Activated CD8-positive, alpha-beta memory T cell treated with anti-CD3 and anti-CD28 coated beads, Interleukin-2, amount 10 ng/mL, durations not matched to agents 7 days and 5 days (primary cell): ENCODE measurements around the gene NQO2. TPM values are rescaled to one million over a fixed set of nuclear protein-coding genes. Genes with fewer than 3 reads are reported as not detected.
"Not testable (repeated sequence)": the region's sequence is repeated elsewhere in the genome, so short reads cannot be mapped to it uniquely, and the experiment has no call there.

ENCODE experiments used
- ATAC-seq: fragments of 150-1000 bp; cut with Tn5 transposase; one replicate; pipeline ENCODE4 v1.10.0; 2021; ENCODE audit warnings: moderate library complexity
- CTCF ChIA-PET: fragments of 350-600 bp; sonication (Branson Sonifier 250); formaldehyde crosslinking; loops from one replicate; lab custom pipeline; 2021; ENCODE audit warnings: antibody characterized with exemption; lab: Charles Lee
- DNase-seq: peaks from one replicate; pipeline ENCODE4 v3.0.0-alpha.2; 2020
- H3K27ac Mint-ChIP-seq: one replicate; pipeline ENCODE4 v1.8.0; 2021; ENCODE audit warnings: mild to moderate bottlenecking, mixed read lengths
- H3K27me3 Mint-ChIP-seq: one replicate; pipeline ENCODE4 v1.8.0; 2021; ENCODE audit warnings: mixed read lengths
- H3K36me3 Mint-ChIP-seq: one replicate; pipeline ENCODE4 v1.8.0; 2021; ENCODE audit warnings: mild to moderate bottlenecking, mixed read lengths
- H3K4me1 Mint-ChIP-seq: one replicate; pipeline ENCODE4 v1.8.0; 2021; ENCODE audit warnings: mixed read lengths
- H3K4me3 Mint-ChIP-seq: one replicate; pipeline ENCODE4 v1.8.0; 2021; ENCODE audit warnings: mild to moderate bottlenecking, moderate library complexity, mixed read lengths
- H3K9me3 Mint-ChIP-seq: one replicate; pipeline ENCODE4 v1.8.0; 2022; ENCODE audit warnings: low read depth, mixed read lengths
- total RNA-seq, 2 experiments: library from RNA; stranded (reverse); gene quantifications; one replicate each; pipeline ENCODE4 v1.2.3, GENCODE V29; 2021

Gene NQO2
- total RNA-seq, 2 experiments from 2014 or later: 11.9 to 14.5 TPM

GRCh38 chr6:2962004-2962403 is 37.7 kb upstream of the NQO2 start:
- Mint-ChIP-seq H3K9me3 (no peaks in the 10 kb centered on the region), H3K4me3 (no peak overlapping the region), H3K27ac (no peak overlapping the region), H3K27me3 (no peaks in the 10 kb centered on the region), H3K4me1 (no peaks in the 10 kb centered on the region), H3K36me3 (peaks cover 2% of the 10 kb centered on the region)
- ATAC-seq: no peak
- no peak for DNase-seq
- CTCF ChIA-PET: interaction anchor here (2.0 kb wide), 1 partner anchor 10 kb away, joined by 7 read pairs; no protein-coding TSS in a partner anchor

- peaks cover 2% of the 10 kb centered on the region for H3K36me3 Mint-ChIP-seq
- H3K27me3 Mint-ChIP-seq: no peaks in the 10 kb centered on the region
- DNase-seq (no peak), ATAC-seq (no peak)
- H3K9me3 Mint-ChIP-seq: no peaks in the 10 kb centered on the region
- H3K4me1 Mint-ChIP-seq: peaks cover 4% of the 10 kb centered on the region
- H3K27ac Mint-ChIP-seq: no peak overlapping the region
- CTCF ChIA-PET: interaction anchor here (0.9 to 2.0 kb wide), 2 partner anchors 9 to 11 kb away, joined by 3 to 7 read pairs; no protein-coding TSS in a partner anchor
- H3K4me3 Mint-ChIP-seq: no peak overlapping the region
These were observed 37.1 kb upstream of the NQO2 start for GRCh38 chr6:2962636-2963035.

- no peaks in the 10 kb centered on the region for H3K9me3 Mint-ChIP-seq
- no peak for ATAC-seq
- peaks cover 2% of the 10 kb centered on the region for H3K36me3 Mint-ChIP-seq
- no peak overlapping the region for H3K4me3 Mint-ChIP-seq
- CTCF ChIA-PET: interaction anchor here (0.9 to 2.0 kb wide), 2 partner anchors 10 to 12 kb away, joined by 3 to 7 read pairs; no protein-coding TSS in a partner anchor
- H3K4me1 Mint-ChIP-seq: peaks cover 10% of the 10 kb centered on the region
- no peak overlapping the region for H3K27ac Mint-ChIP-seq
- no peak for DNase-seq
- H3K27me3 Mint-ChIP-seq: no peaks in the 10 kb centered on the region
These were observed 35.9 kb upstream of the NQO2 start for GRCh38 chr6:2963756-2964155.

GRCh38 chr6:2964793-2965505 is 34.7 kb upstream of the NQO2 start:
- no peaks in the 10 kb centered on the region for H3K27me3 Mint-ChIP-seq
- no peak for DNase-seq
- CTCF ChIA-PET: interaction anchor here (1.3 to 2.4 kb wide), 4 partner anchors 10 to 25 kb away, joined by 3 to 11 read pairs (median 6); no protein-coding TSS in a partner anchor
- no peak overlapping the region for H3K4me3 Mint-ChIP-seq
- peaks cover 2% of the 10 kb centered on the region for H3K36me3 Mint-ChIP-seq
- H3K9me3 Mint-ChIP-seq: no peaks in the 10 kb centered on the region
- peaks cover 16% of the 10 kb centered on the region for H3K4me1 Mint-ChIP-seq
- no peak for ATAC-seq
- no peak overlapping the region for H3K27ac Mint-ChIP-seq

GRCh38 chr6:2966347-2966746 is 33.3 kb upstream of the NQO2 start:
- DNase-seq (no peak), ATAC-seq (no peak)
- no peak overlapping the region for H3K4me3 Mint-ChIP-seq
- no peaks in the 10 kb centered on the region for H3K9me3 Mint-ChIP-seq
- H3K36me3 Mint-ChIP-seq: peaks cover 2% of the 10 kb centered on the region
- CTCF ChIA-PET: interaction anchor here (1.0 to 2.4 kb wide), 5 partner anchors 11 to 34 kb away, joined by 3 to 11 read pairs (median 5); no protein-coding TSS in a partner anchor
- peaks cover 23% of the 10 kb centered on the region for H3K4me1 Mint-ChIP-seq
- no peak overlapping the region for H3K27ac Mint-ChIP-seq
- H3K27me3 Mint-ChIP-seq: no peaks in the 10 kb centered on the region

- Mint-ChIP-seq H3K4me1 (peaks cover 35% of the 10 kb centered on the region), H3K9me3 (no peaks in the 10 kb centered on the region), H3K27me3 (no peaks in the 10 kb centered on the region), H3K27ac (no peak overlapping the region), H3K4me3 (no peak overlapping the region), H3K36me3 (peaks cover 8% of the 10 kb centered on the region)
- no peak for DNase-seq
- no peak for ATAC-seq
- CTCF ChIA-PET: interaction anchor here (0.7 to 0.9 kb wide), 2 partner anchors 35 to 230 kb away, joined by 3 read pairs; no protein-coding TSS in a partner anchor
These were observed 31.8 kb upstream of the NQO2 start for GRCh38 chr6:2967936-2968335.

- no peak overlapping the region for H3K27ac Mint-ChIP-seq
- no peaks in the 10 kb centered on the region for H3K27me3 Mint-ChIP-seq
- DNase-seq (no peak), ATAC-seq (no peak)
- CTCF ChIA-PET: interaction anchor here (0.9 kb wide), 1 partner anchor 36 kb away, joined by 3 read pairs; no protein-coding TSS in a partner anchor
- H3K36me3 Mint-ChIP-seq: peaks cover 9% of the 10 kb centered on the region
- H3K4me3 Mint-ChIP-seq: no peak overlapping the region
- peaks cover 3% of the 10 kb centered on the region for H3K9me3 Mint-ChIP-seq
- H3K4me1 Mint-ChIP-seq: peaks cover 39% of the 10 kb centered on the region
These were observed 31.0 kb upstream of the NQO2 start for GRCh38 chr6:2968600-2969135.

GRCh38 chr6:2969549-2969948 is 30.1 kb upstream of the NQO2 start:
- Mint-ChIP-seq H3K9me3 (peaks cover 6% of the 10 kb centered on the region), H3K4me3 (peak overlapping the region; percentile 48), H3K27ac (peak overlapping the region; percentile 45), H3K27me3 (no peaks in the 10 kb centered on the region), H3K36me3 (peaks cover 13% of the 10 kb centered on the region), H3K4me1 (peaks cover 45% of the 10 kb centered on the region)
- CTCF ChIA-PET: no interaction called here
- DNase-seq (no peak), ATAC-seq (no peak)

GRCh38 chr6:2970034-2970685 is 29.5 kb upstream of the NQO2 start:
- Mint-ChIP-seq H3K27ac (peak overlapping the region; percentile 85), H3K4me3 (peak overlapping the region; percentile 82), H3K27me3 (no peaks in the 10 kb centered on the region), H3K36me3 (peaks cover 13% of the 10 kb centered on the region), H3K9me3 (peaks cover 6% of the 10 kb centered on the region), H3K4me1 (peaks cover 45% of the 10 kb centered on the region)
- ATAC-seq (no peak), DNase-seq (no peak)
- CTCF ChIA-PET: interaction anchor here (1.0 kb wide), 1 partner anchor 39 kb away, joined by 4 read pairs; no protein-coding TSS in a partner anchor

GRCh38 chr6:2970753-2971419 is 28.8 kb upstream of the NQO2 start:
- H3K9me3 Mint-ChIP-seq: peaks cover 6% of the 10 kb centered on the region
- peak overlapping the region; percentile 82 for H3K4me3 Mint-ChIP-seq
- CTCF ChIA-PET: interaction anchor here (0.9 to 1.6 kb wide), 11 partner anchors 9 to 204 kb away, joined by 3 to 9 read pairs (median 4); no protein-coding TSS in a partner anchor
- ATAC-seq (peak; percentile 86), DNase-seq (peak; percentile 75)
- peaks cover 48% of the 10 kb centered on the region for H3K4me1 Mint-ChIP-seq
- peak overlapping the region; percentile 85 for H3K27ac Mint-ChIP-seq
- H3K36me3 Mint-ChIP-seq: peaks cover 13% of the 10 kb centered on the region
- H3K27me3 Mint-ChIP-seq: no peaks in the 10 kb centered on the region

- Mint-ChIP-seq H3K27ac (peak within 1 kb of the TSS; percentile 89), H3K9me3 (peaks cover 6% of the 10 kb centered on the region), H3K27me3 (no peaks in the 10 kb centered on the region), H3K36me3 (peaks cover 11% of the 10 kb centered on the region), H3K4me1 (peaks cover 54% of the 10 kb centered on the region), H3K4me3 (peak within 1 kb of the TSS; percentile 82)
- ATAC-seq (peak; percentile 69), DNase-seq (peak; percentile 64)
- CTCF ChIA-PET: interaction anchor here (0.9 to 1.6 kb wide), 11 partner anchors 8 to 205 kb away, joined by 3 to 9 read pairs (median 4); no protein-coding TSS in a partner anchor
These were observed 28.1 kb upstream of the NQO2 start, which contains the start of gene SERPINB6 for GRCh38 chr6:2971420-2972218. Gene SERPINB6 (minus strand): TSS chr6:2971567. CDS start chr6:2959332, 12,235 bp downstream.

- CTCF ChIA-PET: interaction anchor here (0.9 to 1.6 kb wide), 9 partner anchors 8 to 205 kb away, joined by 4 to 9 read pairs (median 4); no protein-coding TSS in a partner anchor
- Mint-ChIP-seq H3K4me1 (peaks cover 59% of the 10 kb centered on the region), H3K4me3 (peak overlapping the region; percentile 82), H3K27ac (peak overlapping the region; percentile 89), H3K36me3 (peaks cover 11% of the 10 kb centered on the region)
- not testable (repeated sequence) for ATAC-seq, H3K9me3 Mint-ChIP-seq, H3K27me3 Mint-ChIP-seq, DNase-seq
These were observed 27.5 kb upstream of the NQO2 start for GRCh38 chr6:2972219-2972487.
